ENCODE data around the gene GBF1. TPM values are rescaled to one million over a fixed set of nuclear protein-coding genes. Genes with fewer than 3 reads are reported as not detected.
"Not testable (repeated sequence)": the region's sequence is repeated elsewhere in the genome, so short reads cannot be mapped to it uniquely, and the experiment has no call there.

Gene GBF1
- total and polyA plus RNA-seq, 2 of the 13 experiments (the other 11 are each of a cell fraction or from before 2014, with no cell fraction given), result 17.1 to 21.9 TPM

DNA sequence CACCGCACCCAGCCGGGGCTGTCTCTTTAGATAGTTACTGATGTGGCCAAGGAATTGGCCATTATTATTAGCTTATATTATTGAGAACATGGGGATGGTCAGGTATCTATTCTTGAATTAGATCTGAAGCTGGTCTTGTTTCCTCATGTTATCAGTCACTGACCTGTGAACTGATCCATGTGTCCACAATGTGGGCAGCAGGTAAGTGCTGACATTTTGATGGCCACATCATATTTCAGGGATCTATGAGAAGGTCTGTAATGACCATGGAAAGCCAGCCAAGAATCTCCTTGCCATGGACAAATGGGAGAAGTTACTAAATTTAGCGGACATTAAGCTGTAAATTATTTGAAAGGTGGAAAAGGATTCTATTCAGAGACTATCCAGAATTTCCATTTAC is 61.4 kb downstream of the GBF1 start:
- no peak for TF ChIP-seq PHF21A (CRISPR knock-in tag; IDR thresholded peaks at IDR 0.05)
- no peak for TF ChIP-seq KMT2A (CRISPR knock-in tag; IDR thresholded peaks at IDR 0.05)
- TF ChIP-seq CREB1 (IDR thresholded peaks at IDR 0.05), result no peak
- no peak for TF ChIP-seq CREB1 (CRISPR knock-in tag; IDR thresholded peaks at IDR 0.05)
- TF ChIP-seq ZNF251 (CRISPR knock-in tag; IDR thresholded peaks at IDR 0.05), result no peak
- no peak for TF ChIP-seq ZNF644 (CRISPR knock-in tag; IDR thresholded peaks at IDR 0.05; ENCODE audit: low read depth)
- TF ChIP-seq HNRNPK (IDR thresholded peaks at IDR 0.05; ENCODE audit: low read depth, low read length, poor library complexity, severe bottlenecking), result no peak
- ChIA-PET POLR2A (no interaction called here), CTCF (ENCODE audit: low intra/inter-chr PET ratio, low total read pairs) (no interaction called here)
- Histone ChIP-seq H3K4me1 (ENCODE audit: insufficient read depth, low read length) (peaks cover 27% of the 10 kb centered on the region), H2AFZ (ENCODE audit: low read length) (no peak overlapping the region), H3K9ac (ENCODE audit: insufficient read depth, low read depth, low read length) (no peak overlapping the region), H3K4me3 (replicated peaks in 1 of 3; ENCODE audit: insufficient read depth in 1 of 3, low read depth in 2 of 3, low read length in 3 of 3) (no peak overlapping the region), H3K79me2 (ENCODE audit: insufficient read depth, low read length) (peaks cover 23% of the 10 kb centered on the region), H3K27me3 (ENCODE audit: control insufficient read depth in 1 of 2, insufficient read depth in 2 of 2, low read length in 2 of 2) (no peaks in the 10 kb centered on the region), H3K36me3 (replicated peaks in 1 of 2; ENCODE audit: control insufficient read depth in 1 of 2, insufficient read depth in 2 of 2, low read length in 2 of 2) (peaks cover 3 to 4% of the 10 kb centered on the region in 2 experiments; a peak in 2 of 5 replicates), H3K27ac (ENCODE audit: extremely low read length, insufficient read depth, low read length) (no peak overlapping the region), H3K4me2 (ENCODE audit: low read depth, low read length) (no peak overlapping the region), H3K9me3 (ENCODE audit: low read length) (no peaks in the 10 kb centered on the region), H4K20me1 (ENCODE audit: insufficient read depth, low read length) (peaks cover 2% of the 10 kb centered on the region; the same call in 1 of the 2 replicates)
- intact Hi-C loops (cut with micrococcal nuclease; ENCODE audit: unreplicated experiment) (no loop called here), in situ Hi-C loops (cut with HindIII; ENCODE audit: extremely low pct_ligation_motif_present, low pct_unique_long_range_greater_than_20kb) (no loop called here)
- BruUV-seq (replicated peaks), result no TSS peak
- no peak for FAIRE-seq
- 94% methylated on average over 3 of the region's 3 CpGs for whole genome bisulfite sequencing (ENCODE audit: low lambda C conversion rate)
- ATAC-seq, result no peak
- DNase-seq (ENCODE audit: low spot score), result no peak

DNA sequence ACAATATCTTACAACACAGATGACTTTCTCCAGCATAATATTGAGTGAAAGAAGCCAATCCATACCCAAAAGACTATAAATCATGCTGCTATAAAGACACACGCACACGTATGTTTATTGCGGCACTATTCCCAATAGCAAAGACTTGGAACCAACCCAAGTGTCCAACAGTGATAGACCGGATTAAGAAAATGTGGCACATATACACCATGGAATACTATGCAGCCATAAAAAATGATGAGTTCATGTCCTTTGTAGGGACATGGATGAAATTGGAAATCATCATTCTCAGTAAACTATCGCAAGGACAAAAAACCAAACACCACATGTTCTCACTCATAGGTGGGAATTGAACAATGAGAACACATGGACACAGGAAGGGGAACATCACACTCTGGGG is 63.0 kb downstream of the GBF1 start:
- CTCF ChIA-PET (ENCODE audit: low intra/inter-chr PET ratio, low total read pairs); intact Hi-C loops (cut with micrococcal nuclease; ENCODE audit: unreplicated experiment); H3K27ac ChIP-seq (ENCODE audit: extremely low read length, insufficient read depth, low read length); H3K9ac ChIP-seq (ENCODE audit: insufficient read depth, low read depth, low read length); POLR2A ChIA-PET; in situ Hi-C loops (cut with HindIII; ENCODE audit: extremely low pct_ligation_motif_present, low pct_unique_long_range_greater_than_20kb); H3K36me3 ChIP-seq (replicated peaks in 1 of 2; ENCODE audit: control insufficient read depth in 1 of 2, insufficient read depth in 2 of 2, low read length in 2 of 2); H3K27me3 ChIP-seq (ENCODE audit: control insufficient read depth in 1 of 2, insufficient read depth in 2 of 2, low read length in 2 of 2); H3K9me3 ChIP-seq (ENCODE audit: low read length); FAIRE-seq; H2AFZ ChIP-seq (ENCODE audit: low read length); BruUV-seq (replicated peaks); ATAC-seq; H3K4me3 ChIP-seq (replicated peaks in 1 of 3; ENCODE audit: insufficient read depth in 1 of 3, low read depth in 2 of 3, low read length in 3 of 3); H4K20me1 ChIP-seq (ENCODE audit: insufficient read depth, low read length); DNase-seq (ENCODE audit: low spot score); H3K4me2 ChIP-seq (ENCODE audit: low read depth, low read length): not testable (repeated sequence)
- Histone ChIP-seq H3K79me2 (ENCODE audit: insufficient read depth, low read length) (peaks cover 30% of the 10 kb centered on the region), H3K4me1 (ENCODE audit: insufficient read depth, low read length) (peaks cover 27% of the 10 kb centered on the region)
- 99% methylated on average over 4 of the region's 5 CpGs for WGBS (ENCODE audit: low lambda C conversion rate)
